Germinal center (tissue), 1 donor: ENCODE results near the gene RHOC.
"Not testable (repeated sequence)": the region's sequence is repeated elsewhere in the genome, so short reads cannot be mapped to it uniquely, and the experiment has no call there.

Experiments
- DNase-seq: peaks from one replicate; pipeline ENCODE4 v3.0.0; 2012; ENCODE audit warnings: mixed read lengths, low spot score

Gene RHOC

GRCh38 chr1:112706505-112707220, at the start of gene RHOC:
Gene RHOC (minus strand): TSS chr1:112707127. CDS start chr1:112703799, 3,328 bp downstream.
- DNase-seq = peak; percentile 68

GRCh38 chr1:112754116-112754628, 47.2 kb upstream of the RHOC start:
- no peak for DNase-seq

- no peak for DNase-seq
Measured at GRCh38 chr1:112748396-112748795, 41.5 kb upstream of the RHOC start.

GRCh38 chr1:112744009-112744578, 37.2 kb upstream of the RHOC start:
- DNase-seq = no peak

GRCh38 chr1:112743174-112744008, 36.5 kb upstream of the RHOC start:
- DNase-seq = no peak

- DNase-seq = no peak
Measured at GRCh38 chr1:112737573-112737972, 30.6 kb upstream of the RHOC start.

GRCh38 chr1:112735752-112736151, 28.8 kb upstream of the RHOC start:
- no peak for DNase-seq

- DNase-seq = no peak
Measured at GRCh38 chr1:112731451-112731850, 24.5 kb upstream of the RHOC start.

GRCh38 chr1:112729909-112730308, 23.0 kb upstream of the RHOC start:
- DNase-seq = no peak

GRCh38 chr1:112729011-112729410, 22.1 kb upstream of the RHOC start:
- DNase-seq = not testable (repeated sequence)

- DNase-seq = not testable (repeated sequence)
Measured at GRCh38 chr1:112728306-112728971, 21.5 kb upstream of the RHOC start.

- DNase-seq = no peak
Measured at GRCh38 chr1:112727716-112728115, 20.8 kb upstream of the RHOC start.

GRCh38 chr1:112724240-112724639, 17.3 kb upstream of the RHOC start:
- DNase-seq = not testable (repeated sequence)

- DNase-seq = no peak
Measured at GRCh38 chr1:112723511-112723839, 16.5 kb upstream of the RHOC start.

GRCh38 chr1:112722601-112723510, 15.9 kb upstream of the RHOC start:
- DNase-seq = no peak

- no peak for DNase-seq
Measured at GRCh38 chr1:112721966-112722524, 15.1 kb upstream of the RHOC start.

- not testable (repeated sequence) for DNase-seq
Measured at GRCh38 chr1:112721294-112721693, 14.4 kb upstream of the RHOC start.

- DNase-seq = no peak
Measured at GRCh38 chr1:112720800-112721199, 13.9 kb upstream of the RHOC start.

GRCh38 chr1:112719706-112720105, 12.8 kb upstream of the RHOC start:
- DNase-seq = no peak

GRCh38 chr1:112718691-112719418, 11.9 kb upstream of the RHOC start:
- DNase-seq = peak; percentile 77
